HepG2 (cell line): ENCODE results near the gene CD2. TPM values are rescaled to one million over a fixed set of nuclear protein-coding genes. Genes with fewer than 3 reads are reported as not detected.

Experiments
- ARNT2 ChIP-seq: sonication (generic); formaldehyde crosslinking; IDR thresholded peaks from 2 replicates; pipeline ENCODE4 v1.8.0; 2022; ENCODE audit warnings: mild to moderate bottlenecking, low read depth, missing genetic modification reagents, moderate library complexity
- CTCF ChIP-seq: sonication (generic); formaldehyde crosslinking; IDR thresholded peaks from 2 replicates; pipeline ENCODE4 v1.5.0; 2020; ENCODE audit warnings: mild to moderate bottlenecking, missing genetic modification reagents, moderate library complexity
- DNMT1 ChIP-seq: sonication (generic); formaldehyde crosslinking; IDR thresholded peaks from 2 replicates; pipeline ENCODE4 v1.5.1; 2020; ENCODE audit warnings: mild to moderate bottlenecking, missing genetic modification reagents
- GMEB1 ChIP-seq: sonication (generic); formaldehyde crosslinking; IDR thresholded peaks from 2 replicates; pipeline ENCODE4 v1.5.1; 2020; ENCODE audit warnings: missing genetic modification reagents, mild to moderate bottlenecking, borderline replicate concordance
- HCFC1 ChIP-seq: fragments of 150-350 bp; IDR thresholded peaks from 2 replicates; pipeline ENCODE4 v1.6.1; 2014; ENCODE audit warnings: low read depth, low read length
- HOXD1 ChIP-seq: sonication (generic); formaldehyde crosslinking; IDR thresholded peaks from 2 replicates; pipeline ENCODE4 v1.5.0; 2020; ENCODE audit warnings: missing genetic modification reagents
- MXD4 ChIP-seq: IDR thresholded peaks from 2 replicates; pipeline ENCODE4 v1.6.1; 2016; ENCODE audit warnings: mild to moderate bottlenecking, missing biosample characterization, missing genetic modification reagents
- NCOA1 ChIP-seq: sonication (generic); formaldehyde crosslinking; IDR thresholded peaks from 2 replicates; pipeline ENCODE4 v1.9.0; 2021; ENCODE audit warnings: missing genetic modification reagents
- POLR2G ChIP-seq: fragments of 200-400 bp; formaldehyde crosslinking; IDR thresholded peaks from 2 replicates; pipeline ENCODE4 v1.6.1; 2018; ENCODE audit warnings: mild to moderate bottlenecking, low read depth, low read length, moderate library complexity
- RNF2 ChIP-seq: fragments of 450-650 bp; conservative IDR thresholded peaks from 2 replicates; pipeline ENCODE4 v1.6.1; 2016; ENCODE audit warnings: low read depth
- STAG1 ChIP-seq: sonication (generic); formaldehyde crosslinking; IDR thresholded peaks from 2 replicates; pipeline ENCODE4 v1.4.0; 2020; ENCODE audit warnings: missing genetic modification reagents
- ZBTB20 ChIP-seq: sonication (generic); formaldehyde crosslinking; IDR thresholded peaks from 2 replicates; pipeline ENCODE4 v1.8.1; 2023; ENCODE audit warnings: missing genetic modification reagents, low read depth, mild to moderate bottlenecking, borderline replicate concordance
- ZNF572 ChIP-seq: sonication (generic); formaldehyde crosslinking; IDR thresholded peaks from 2 replicates; pipeline ENCODE4 v1.5.1; 2020; ENCODE audit warnings: mild to moderate bottlenecking, missing genetic modification reagents
- polyA plus RNA-seq, 8 experiments: library from polyadenylated mRNA; depleted of rRNA in 3 of 8; stranded (reverse) in 7 of 8; unstranded in 1 of 8; fragments of >200 nt; fragmentation: Illumina TruSeq in 4 of 8; extraction: Trizol in 4 of 8; gene quantifications; 2 replicates each; pipeline versions ENCODE4 v1.2.1 to v1.2.3, GENCODE V29; 2011 to 2016; ENCODE audit warnings: low read depth in 4 of 8, missing spikeins in 1 of 8, mixed read lengths in 1 of 8; ENCODE audit not compliant: insufficient read depth in 1 of 8
- total RNA-seq, 5 experiments: library from RNA; depleted of rRNA; stranded (reverse); fragments of >200 nt; fragmentation: Illumina TruSeq; extraction: Trizol; gene quantifications; 2 replicates each; pipeline ENCODE4 v1.2.3, GENCODE V29; 2016; ENCODE audit warnings: low read depth in 1 of 5
- TF ChIP-seq, protein P1 (sequence below): sonication (generic); formaldehyde crosslinking; IDR thresholded peaks from 2 replicates; pipeline ENCODE4 v1.4.0; 2020; ENCODE audit warnings: missing genetic modification reagents

CD2 gene
- total and polyA plus RNA-seq, 2 of the 13 experiments (the other 11 are each of a cell fraction or from before 2014, with no cell fraction given) = not detected

DNA sequence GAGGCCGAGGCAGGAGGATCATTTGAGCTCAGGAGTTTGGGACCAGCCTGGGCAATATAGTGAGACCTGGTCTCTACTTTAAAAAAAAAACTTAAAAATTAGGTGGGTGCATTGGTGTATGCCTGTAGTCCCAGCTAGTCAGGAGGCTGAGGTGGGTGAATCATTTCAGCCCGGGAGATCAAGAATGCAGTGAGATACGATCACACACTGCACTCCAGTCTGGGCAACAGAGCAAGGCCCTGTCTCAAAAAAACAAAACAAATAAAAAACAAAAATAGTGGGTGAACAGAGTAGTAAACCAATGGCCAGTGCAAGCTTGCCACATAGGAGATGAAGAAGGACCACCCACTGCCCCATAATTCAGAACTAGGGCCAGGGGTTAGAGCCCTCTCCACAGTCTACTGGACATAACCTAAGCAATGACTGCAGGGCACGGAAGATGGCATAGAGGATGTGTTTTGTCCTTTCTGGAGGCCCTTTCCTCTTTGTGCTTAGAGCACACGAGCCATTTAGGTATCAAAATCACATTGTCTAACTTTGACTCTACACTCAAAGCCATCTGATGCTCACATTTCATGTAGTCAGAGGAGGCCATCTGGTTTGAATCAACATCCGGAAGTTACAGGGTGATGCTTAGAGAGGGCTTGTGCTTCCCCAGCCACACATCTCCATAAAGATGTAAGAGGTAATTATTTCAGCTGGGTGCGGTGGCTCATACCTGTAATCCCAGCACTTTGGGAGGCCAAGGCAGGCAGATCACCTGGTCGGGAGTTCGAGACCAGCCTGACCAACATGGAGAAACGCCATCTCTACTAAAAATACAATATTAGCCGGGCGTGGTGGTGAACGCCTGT lies 12.6 kb downstream of the CD2 start (continued):
- TF ChIP-seq, protein P1, sequence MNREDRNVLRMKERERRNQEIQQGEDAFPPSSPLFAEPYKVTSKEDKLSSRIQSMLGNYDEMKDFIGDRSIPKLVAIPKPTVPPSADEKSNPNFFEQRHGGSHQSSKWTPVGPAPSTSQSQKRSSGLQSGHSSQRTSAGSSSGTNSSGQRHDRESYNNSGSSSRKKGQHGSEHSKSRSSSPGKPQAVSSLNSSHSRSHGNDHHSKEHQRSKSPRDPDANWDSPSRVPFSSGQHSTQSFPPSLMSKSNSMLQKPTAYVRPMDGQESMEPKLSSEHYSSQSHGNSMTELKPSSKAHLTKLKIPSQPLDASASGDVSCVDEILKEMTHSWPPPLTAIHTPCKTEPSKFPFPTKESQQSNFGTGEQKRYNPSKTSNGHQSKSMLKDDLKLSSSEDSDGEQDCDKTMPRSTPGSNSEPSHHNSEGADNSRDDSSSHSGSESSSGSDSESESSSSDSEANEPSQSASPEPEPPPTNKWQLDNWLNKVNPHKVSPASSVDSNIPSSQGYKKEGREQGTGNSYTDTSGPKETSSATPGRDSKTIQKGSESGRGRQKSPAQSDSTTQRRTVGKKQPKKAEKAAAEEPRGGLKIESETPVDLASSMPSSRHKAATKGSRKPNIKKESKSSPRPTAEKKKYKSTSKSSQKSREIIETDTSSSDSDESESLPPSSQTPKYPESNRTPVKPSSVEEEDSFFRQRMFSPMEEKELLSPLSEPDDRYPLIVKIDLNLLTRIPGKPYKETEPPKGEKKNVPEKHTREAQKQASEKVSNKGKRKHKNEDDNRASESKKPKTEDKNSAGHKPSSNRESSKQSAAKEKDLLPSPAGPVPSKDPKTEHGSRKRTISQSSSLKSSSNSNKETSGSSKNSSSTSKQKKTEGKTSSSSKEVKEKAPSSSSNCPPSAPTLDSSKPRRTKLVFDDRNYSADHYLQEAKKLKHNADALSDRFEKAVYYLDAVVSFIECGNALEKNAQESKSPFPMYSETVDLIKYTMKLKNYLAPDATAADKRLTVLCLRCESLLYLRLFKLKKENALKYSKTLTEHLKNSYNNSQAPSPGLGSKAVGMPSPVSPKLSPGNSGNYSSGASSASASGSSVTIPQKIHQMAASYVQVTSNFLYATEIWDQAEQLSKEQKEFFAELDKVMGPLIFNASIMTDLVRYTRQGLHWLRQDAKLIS (CRISPR knock-in tag) = no peak
- TF ChIP-seq ZNF572 (CRISPR knock-in tag) (no peak), STAG1 (CRISPR knock-in tag) (no peak), ARNT2 (CRISPR knock-in tag) (no peak), GMEB1 (CRISPR knock-in tag) (no peak), ZBTB20 (CRISPR knock-in tag) (no peak), POLR2G (no peak), HOXD1 (CRISPR knock-in tag) (no peak), RNF2 (no peak), CTCF (no peak), MXD4 (CRISPR knock-in tag) (no peak), HCFC1 (no peak), NCOA1 (CRISPR knock-in tag) (no peak), DNMT1 (CRISPR knock-in tag) (no peak)
